GM23248 (cell line): Measurements from ENCODE around the gene BCL6. TPM values are rescaled to one million over a fixed set of nuclear protein-coding genes. Genes with fewer than 3 reads are reported as not detected.

ENCODE experiments used
- DNase-seq: peaks from one replicate; pipeline ENCODE4 v3.0.0-alpha.2; 2015
- H2AFZ ChIP-seq: fragments of 200-600 bp; sonication (generic); 2 replicates; pipeline ENCODE4 v1.6.1; 2016; ENCODE audit warnings: antibody characterized with exemption
- H3F3A ChIP-seq: fragments of 200-600 bp; sonication (generic); 2 replicates; pipeline ENCODE4 v1.6.1; 2016; ENCODE audit warnings: mild to moderate bottlenecking, antibody characterized with exemption, mixed run types; ENCODE audit not compliant: insufficient read depth
- H3K27ac ChIP-seq: fragments of 200-600 bp; sonication (generic); 2 replicates; pipeline ENCODE4 v1.5.1; 2016; ENCODE audit warnings: mild to moderate bottlenecking
- H3K27me3 ChIP-seq: fragments of 200-600 bp; sonication (generic); replicated peaks from 2 replicates; pipeline ENCODE4 v1.6.1; 2016; ENCODE audit warnings: mild to moderate bottlenecking; ENCODE audit not compliant: insufficient read depth
- H3K36me3 ChIP-seq: fragments of 200-600 bp; sonication (generic); 2 replicates; pipeline ENCODE4 v1.6.1; 2016; ENCODE audit warnings: low read depth, mild to moderate bottlenecking
- H3K4me1 ChIP-seq: fragments of 200-600 bp; sonication (generic); 2 replicates; pipeline ENCODE4 v1.6.1; 2016; ENCODE audit warnings: mild to moderate bottlenecking; ENCODE audit not compliant: insufficient read depth
- H3K4me2 ChIP-seq: fragments of 200-600 bp; sonication (generic); one replicate; pipeline ENCODE4 v1.6.1; 2016; ENCODE audit warnings: mild to moderate bottlenecking; ENCODE audit not compliant: unreplicated experiment
- H3K4me3 ChIP-seq: fragments of 200-600 bp; sonication (generic); 2 replicates; pipeline ENCODE4 v1.5.1; 2016; ENCODE audit warnings: mild to moderate bottlenecking
- H3K79me2 ChIP-seq: fragments of 200-600 bp; sonication (generic); 2 replicates; pipeline ENCODE4 v1.6.1; 2016; ENCODE audit warnings: mild to moderate bottlenecking; ENCODE audit not compliant: insufficient read depth
- H3K9ac ChIP-seq: fragments of 200-600 bp; sonication (generic); 2 replicates; pipeline ENCODE4 v1.6.1; 2016; ENCODE audit warnings: mild to moderate bottlenecking
- H3K9me2 ChIP-seq: fragments of 200-600 bp; sonication (generic); 2 replicates; pipeline ENCODE4 v1.6.1; 2016; ENCODE audit warnings: mixed run types, mild to moderate bottlenecking, moderate library complexity; ENCODE audit not compliant: insufficient read depth
- H3K9me3 ChIP-seq: fragments of 200-600 bp; sonication (generic); one replicate; pipeline ENCODE4 v1.6.1; 2017; ENCODE audit warnings: low read depth
- H4K20me1 ChIP-seq: fragments of 200-600 bp; sonication (generic); 2 replicates; pipeline ENCODE4 v1.6.0; 2016; ENCODE audit not compliant: insufficient read depth
- EZH2 ChIP-seq: fragments of 200-600 bp; sonication (generic); IDR thresholded peaks from 2 replicates; pipeline ENCODE4 v1.6.1; 2018; ENCODE audit warnings: antibody characterized with exemption, mild to moderate bottlenecking; ENCODE audit not compliant: insufficient read depth, poor library complexity, severe bottlenecking
- EZH2phosphoT487 ChIP-seq: fragments of 200-600 bp; sonication (generic); IDR thresholded peaks from 2 replicates; pipeline ENCODE4 v1.6.1; 2018; ENCODE audit warnings: antibody characterized with exemption, moderate library complexity, mild to moderate bottlenecking, low read depth; ENCODE audit not compliant: insufficient read depth
- WGBS, 2 experiments: methylation state at CpG; one replicate each; pipeline ENCODE4 v1.1.6; 2015 to 2017; ENCODE audit warnings: low lambda C conversion rate in 2 of 2, low coverage in 1 of 2; ENCODE audit errors: missing lambda C conversion rate in 2 of 2; 5-methylcytosine and 5-hydroxymethylcytosine counted together
- in situ Hi-C: fragments of 300-500 bp; cut with MboI; formaldehyde crosslinking; loops from 2 replicates; pipeline ENCODE4 v1.15.0; 2020
- polyA plus RNA-seq: library from polyadenylated mRNA; unstranded; fragments of >200 nt; fragmentation: Nextera tagmentation; extraction: Ambion mirVana; gene quantifications from 2 replicates; pipeline ENCODE4 v1.2.1, GENCODE V29; 2016
- total RNA-seq: library from RNA; depleted of rRNA; stranded (reverse); fragments of >200 nt; shearing (Covaris generic); gene quantifications from 2 replicates; pipeline ENCODE4 v1.2.3, GENCODE V29; 2014

Gene BCL6
- total and polyA plus RNA-seq, 2 experiments from 2014 or later: 8.7 to 32.3 TPM

DNA sequence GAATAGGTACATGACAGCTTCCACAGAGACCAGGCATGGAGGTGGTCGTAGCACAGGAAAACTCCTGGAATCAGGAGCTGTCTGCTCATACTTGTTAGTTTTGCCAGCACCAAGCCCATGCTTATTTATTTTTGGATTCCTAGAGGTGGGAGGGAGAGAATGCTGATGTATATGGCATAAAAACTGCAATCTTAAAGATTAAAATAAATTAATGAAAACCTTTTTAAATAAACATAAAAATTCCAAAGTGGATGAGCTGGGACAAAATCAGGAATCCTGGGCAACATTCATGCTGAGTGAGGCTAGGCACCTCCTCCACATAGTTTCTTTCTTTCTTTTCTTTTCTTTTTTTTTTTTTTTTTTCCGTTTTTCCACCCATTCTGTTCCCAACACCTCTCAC lies 14.3 kb upstream of the BCL6 start:
- in situ Hi-C loops: loop anchor here (25.0 kb wide), 1 partner anchor 203 kb away; no protein-coding TSS in a partner anchor

GRCh38 chr3:187758318-187758955 lies 13.2 kb upstream of the BCL6 start:
- H2AFZ ChIP-seq: no peak overlapping the region
- 83 to 85% methylated on average over 1 of the region's 1 CpG for WGBS, 2 experiments
- in situ Hi-C loops: loop anchor here (25.0 kb wide), 1 partner anchor 204 kb away; no protein-coding TSS in a partner anchor

More for the DNA sequence above, 14.3 kb upstream of the BCL6 start:
- Histone ChIP-seq H3K36me3 (no peaks in the 10 kb centered on the region), H3K9me2 (no peaks in the 10 kb centered on the region), H3K4me1 (no peaks in the 10 kb centered on the region), H3K4me2 (no peak overlapping the region), H3K9me3 (no peaks in the 10 kb centered on the region), H3K27me3 (no peaks in the 10 kb centered on the region), H2AFZ (no peak overlapping the region), H3K4me3 (no peak overlapping the region), H4K20me1 (no peaks in the 10 kb centered on the region), H3K27ac (no peak overlapping the region), H3F3A (no peaks in the 10 kb centered on the region), H3K9ac (no peak overlapping the region), H3K79me2 (no peaks in the 10 kb centered on the region)
- no peak for DNase-seq
- TF ChIP-seq EZH2 (no peak), EZH2phosphoT487 (no peak)
- WGBS, 2 experiments: 57 to 82% methylated on average over 2 of the region's 2 CpGs

GRCh38 chr3:187753516-187753915 lies 8.2 kb upstream of the BCL6 start:
- Histone ChIP-seq H3K27ac (no peak overlapping the region), H3K36me3 (no peaks in the 10 kb centered on the region), H3K27me3 (no peaks in the 10 kb centered on the region), H3K4me1 (no peaks in the 10 kb centered on the region), H3K79me2 (no peaks in the 10 kb centered on the region), H3K4me2 (no peak overlapping the region), H3K9me2 (no peaks in the 10 kb centered on the region), H3K4me3 (no peak overlapping the region), H4K20me1 (no peaks in the 10 kb centered on the region), H3F3A (no peaks in the 10 kb centered on the region), H3K9me3 (no peaks in the 10 kb centered on the region), H2AFZ (no peak overlapping the region), H3K9ac (no peak overlapping the region)
- in situ Hi-C loops: loop anchor here (25.0 kb wide), 1 partner anchor 209 kb away; no protein-coding TSS in a partner anchor
- WGBS, 2 experiments: 70 to 77% methylated on average over 4 of the region's 4 CpGs
- TF ChIP-seq EZH2: no peak
- no peak for TF ChIP-seq EZH2phosphoT487
- DNase-seq: no peak

More at GRCh38 chr3:187758318-187758955, 13.2 kb upstream of the BCL6 start:
- Histone ChIP-seq H3K4me1 (no peaks in the 10 kb centered on the region), H3K9ac (no peak overlapping the region), H3K9me2 (no peaks in the 10 kb centered on the region), H3K27me3 (no peaks in the 10 kb centered on the region), H3F3A (no peaks in the 10 kb centered on the region), H3K79me2 (no peaks in the 10 kb centered on the region), H3K4me3 (no peak overlapping the region), H4K20me1 (no peaks in the 10 kb centered on the region), H3K4me2 (no peak overlapping the region), H3K9me3 (no peaks in the 10 kb centered on the region), H3K27ac (no peak overlapping the region), H3K36me3 (no peaks in the 10 kb centered on the region)
- DNase-seq: no peak
- no peak for TF ChIP-seq EZH2phosphoT487
- no peak for TF ChIP-seq EZH2

GRCh38 chr3:187750513-187751123 lies 5.3 kb upstream of the BCL6 start:
- H3K9ac ChIP-seq: no peak overlapping the region
- H2AFZ ChIP-seq: no peak overlapping the region
- H3K4me3 ChIP-seq: no peak overlapping the region
- no peaks in the 10 kb centered on the region for H3K9me2 ChIP-seq
- 0 out of 2 replicates have a peak, but pooled peaks cover 6% of the 10 kb centered on the region for H3K79me2 ChIP-seq
- no peaks in the 10 kb centered on the region for H3K27me3 ChIP-seq
- H3K4me1 ChIP-seq: peaks cover 12% of the 10 kb centered on the region
- peaks cover 8% of the 10 kb centered on the region; the same call in 1 of the 2 replicates for H3F3A ChIP-seq
- WGBS, 2 experiments: 77 to 81% methylated on average over 11 of the region's 11 CpGs
- no peaks in the 10 kb centered on the region for H3K36me3 ChIP-seq
- TF ChIP-seq EZH2 (no peak), EZH2phosphoT487 (no peak)
- no peaks in the 10 kb centered on the region for H3K9me3 ChIP-seq
- no peak overlapping the region for H3K4me2 ChIP-seq
- H3K27ac ChIP-seq: no peak overlapping the region
- in situ Hi-C loops: loop anchor here (25.0 kb wide), 1 partner anchor 212 kb away; no protein-coding TSS in a partner anchor
- H4K20me1 ChIP-seq: no peaks in the 10 kb centered on the region
- DNase-seq: no peak
